NCI-H2171 treated with DMSO at 0.1 percent for 48 hours (cell line): ENCODE data around the gene ADI1.

Source experiments
- DNase-seq: peaks from one replicate; lab custom pipeline; 2025; lab: John Stamatoyannopoulos, UW

The ADI1 gene, protein sequence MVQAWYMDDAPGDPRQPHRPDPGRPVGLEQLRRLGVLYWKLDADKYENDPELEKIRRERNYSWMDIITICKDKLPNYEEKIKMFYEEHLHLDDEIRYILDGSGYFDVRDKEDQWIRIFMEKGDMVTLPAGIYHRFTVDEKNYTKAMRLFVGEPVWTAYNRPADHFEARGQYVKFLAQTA

DNA sequence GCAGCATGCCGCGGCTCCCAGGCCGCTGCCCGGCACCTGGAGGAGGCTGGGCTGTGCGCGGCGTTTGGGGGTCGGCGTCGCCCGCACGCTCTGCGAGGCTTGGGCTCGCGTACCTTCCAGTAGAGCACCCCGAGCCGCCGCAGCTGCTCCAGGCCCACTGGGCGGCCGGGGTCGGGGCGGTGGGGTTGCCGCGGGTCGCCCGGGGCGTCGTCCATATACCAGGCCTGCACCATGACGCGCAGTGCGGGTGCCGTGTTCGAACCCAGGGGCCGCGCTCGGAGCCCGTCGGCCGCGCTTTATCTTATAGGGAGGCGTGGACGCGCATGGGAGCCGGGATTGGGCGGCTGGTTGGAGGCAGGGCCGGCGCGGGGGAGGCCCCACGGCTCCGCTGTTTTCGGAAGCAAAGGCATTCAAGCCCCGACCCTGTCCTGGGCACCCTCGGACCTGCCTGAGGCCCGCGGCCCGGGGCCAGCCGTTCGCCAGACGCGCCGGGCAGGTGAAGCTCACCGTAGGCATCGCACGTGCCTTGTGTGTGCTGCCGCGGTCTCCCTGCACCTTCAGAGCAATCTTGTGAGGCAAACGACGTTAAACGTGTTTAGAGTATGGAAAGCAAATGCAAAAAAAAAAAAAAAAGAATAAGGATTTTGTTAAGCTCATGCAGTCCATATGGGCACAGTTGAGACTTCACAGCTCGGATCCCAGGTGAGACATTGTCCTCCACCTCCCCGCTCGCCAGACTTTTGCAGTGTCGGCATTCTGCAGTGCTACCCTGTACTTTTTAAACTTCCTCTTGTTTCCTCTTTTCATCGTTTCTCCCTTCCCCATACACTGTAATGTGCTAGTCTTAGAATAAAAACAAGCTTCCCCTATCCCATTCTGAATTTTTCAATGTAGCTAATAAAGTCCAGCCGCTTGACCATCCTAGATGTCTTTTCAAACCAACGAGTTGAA lies at the start of gene ADI1:
Gene ADI1 (minus strand): TSS at position 277 of the 951 bp plus-strand sequence. CDS start 44 bp downstream, at position 233.
- peak; percentile 90 for DNase-seq

DNA sequence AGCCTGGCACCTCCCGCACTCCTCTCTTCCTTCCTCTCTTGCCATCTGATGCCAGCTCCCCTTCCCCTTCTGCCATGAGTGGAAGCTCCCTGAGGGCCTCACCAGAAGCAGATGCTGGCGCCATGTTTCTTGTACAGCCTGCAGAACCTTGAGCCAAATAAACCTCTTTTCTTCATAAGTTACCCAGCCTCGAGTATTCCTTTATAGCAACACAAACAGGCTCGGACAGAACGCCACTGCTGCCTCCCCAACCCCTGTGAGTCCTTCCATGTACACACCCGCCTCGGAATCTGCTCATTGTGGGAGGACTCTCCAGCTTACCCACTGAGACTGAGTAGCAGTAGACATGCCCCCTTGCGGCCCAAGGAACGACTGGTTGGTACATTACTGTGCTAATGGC lies 47.5 kb upstream of the ADI1 start:
- DNase-seq: no peak

DNA sequence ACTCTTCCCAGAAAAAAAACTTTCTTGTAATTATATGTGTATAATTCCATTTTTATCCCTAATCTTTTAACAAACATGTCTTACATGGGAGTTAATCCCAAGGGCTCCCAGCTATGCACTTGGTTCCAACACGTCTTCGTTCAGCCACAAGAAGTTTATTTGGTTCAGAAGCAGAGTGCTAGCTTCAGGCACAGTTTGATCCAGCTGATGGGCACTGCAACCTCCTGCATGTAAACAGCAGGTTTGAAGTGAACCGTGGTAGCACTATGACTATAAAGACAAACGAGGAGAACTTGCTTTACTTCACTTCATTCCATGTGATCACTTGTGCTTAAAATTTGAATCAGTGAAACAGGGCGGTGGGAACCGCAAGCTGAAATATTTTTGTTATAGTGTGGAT lies 45.8 kb upstream of the ADI1 start:
- DNase-seq: no peak

DNA sequence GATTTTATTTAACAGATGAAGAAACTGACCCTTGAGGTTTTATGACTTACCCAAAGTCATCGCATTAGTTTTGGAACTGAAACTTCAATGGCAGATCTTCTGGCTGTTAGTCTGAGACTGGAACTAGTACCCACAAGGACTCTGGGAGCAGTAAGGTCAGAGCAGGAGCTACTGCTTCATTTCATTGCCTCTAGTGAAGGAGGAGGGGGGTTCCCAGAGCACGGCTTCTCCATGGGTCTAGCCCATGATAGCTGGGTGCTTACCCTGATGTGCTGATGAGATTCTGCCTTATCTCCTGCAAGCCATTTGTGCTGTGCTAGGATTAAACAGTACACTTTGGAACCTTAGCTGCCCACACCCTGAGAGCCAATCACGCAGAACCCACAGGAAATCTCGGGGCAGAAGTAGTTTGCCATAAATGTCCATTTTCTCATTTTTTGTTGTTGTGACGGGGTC lies 44.2 kb upstream of the ADI1 start:
- no peak for DNase-seq

DNA sequence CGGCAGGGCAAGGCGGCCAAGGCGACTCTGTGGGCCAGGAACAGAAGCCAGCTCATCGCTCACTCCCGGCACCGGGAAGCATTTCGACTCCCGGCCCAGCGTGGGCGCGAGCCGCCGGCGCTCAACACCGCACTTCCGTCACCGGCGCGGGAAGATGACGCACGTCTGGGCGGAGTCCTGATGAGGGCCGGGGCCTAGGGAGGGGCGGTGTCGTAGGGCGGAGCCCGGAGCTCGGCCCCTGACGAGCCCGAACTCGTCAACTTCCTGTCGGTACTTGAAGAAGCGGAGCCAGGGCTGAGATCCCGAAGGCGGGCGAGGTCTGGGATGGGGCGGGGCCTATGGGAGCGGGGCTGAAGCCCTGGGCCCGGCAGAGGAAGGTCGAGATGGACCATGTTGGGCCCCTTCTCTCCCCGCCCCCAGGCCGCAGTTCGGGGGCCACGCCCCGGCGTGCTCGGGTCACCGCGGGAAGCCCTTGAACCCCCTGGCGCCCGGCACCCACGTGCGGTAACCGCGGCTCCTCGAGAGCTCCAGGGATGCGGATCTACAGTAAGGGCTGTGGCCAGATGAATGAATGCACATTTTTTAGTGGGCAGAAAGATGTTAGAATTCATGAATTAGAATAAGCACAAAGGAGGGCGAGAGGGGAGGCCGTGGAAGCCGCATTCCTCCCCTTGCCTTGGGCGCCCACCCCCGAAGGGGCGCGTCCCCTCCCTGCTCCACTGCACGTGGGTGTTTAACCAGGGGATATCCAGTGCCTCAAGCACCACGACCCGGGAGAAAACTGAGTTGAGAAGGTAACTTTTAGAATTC lies 39.1 kb upstream of the ADI1 start, which contains the start of gene RNASEH1:
Gene RNASEH1 (minus strand): TSS at position 129 of the 810 bp plus-strand sequence. CDS start 73 bp downstream, at position 56.
- DNase-seq: peak; percentile 99

DNA sequence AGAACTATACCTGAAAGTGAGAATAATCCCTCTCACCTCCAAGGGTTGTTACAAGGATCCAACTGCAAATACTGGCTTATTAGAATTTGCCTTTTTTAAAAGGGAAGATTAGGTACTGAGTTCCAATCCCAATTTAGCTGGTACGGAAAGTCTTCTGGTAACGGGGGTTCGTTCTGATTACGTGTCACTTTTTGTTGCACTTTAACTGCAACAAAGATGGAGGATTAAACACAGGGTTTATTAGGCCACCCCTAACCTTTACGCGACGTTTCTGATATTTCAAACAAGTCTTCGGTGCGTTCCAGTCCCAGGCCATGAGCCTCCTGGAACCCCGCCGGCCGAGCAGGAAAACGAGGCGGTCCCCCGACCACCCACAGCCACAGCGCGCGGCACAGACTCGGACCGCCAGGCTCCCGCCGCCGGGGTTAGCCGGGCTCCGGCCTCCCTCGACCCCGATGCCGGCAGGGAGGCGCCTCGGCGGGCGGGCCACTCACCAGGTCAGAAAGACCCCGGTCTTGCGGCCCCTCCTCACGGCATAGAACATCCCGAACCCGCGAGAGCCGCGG lies 38.4 kb upstream of the ADI1 start:
- DNase-seq: peak; percentile 49

DNA sequence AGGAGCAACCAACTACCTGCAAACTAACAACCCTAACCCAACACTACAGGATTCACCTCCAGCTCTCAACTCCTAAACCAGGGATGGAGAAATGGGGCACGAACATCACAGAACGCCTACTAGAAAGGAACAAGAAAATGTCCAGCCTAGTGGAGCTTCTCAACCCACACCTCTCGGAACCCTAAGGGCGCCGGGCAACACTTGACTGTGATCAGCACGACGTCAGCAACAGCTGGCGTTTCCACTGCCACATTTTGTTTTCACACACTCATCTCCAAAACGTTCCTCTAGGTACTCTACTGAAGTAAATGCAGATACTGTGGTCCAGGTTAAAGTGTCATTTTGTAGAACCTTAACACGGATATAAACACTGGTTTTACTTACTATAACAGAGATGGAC lies 34.6 kb upstream of the ADI1 start:
- no peak for DNase-seq

DNA sequence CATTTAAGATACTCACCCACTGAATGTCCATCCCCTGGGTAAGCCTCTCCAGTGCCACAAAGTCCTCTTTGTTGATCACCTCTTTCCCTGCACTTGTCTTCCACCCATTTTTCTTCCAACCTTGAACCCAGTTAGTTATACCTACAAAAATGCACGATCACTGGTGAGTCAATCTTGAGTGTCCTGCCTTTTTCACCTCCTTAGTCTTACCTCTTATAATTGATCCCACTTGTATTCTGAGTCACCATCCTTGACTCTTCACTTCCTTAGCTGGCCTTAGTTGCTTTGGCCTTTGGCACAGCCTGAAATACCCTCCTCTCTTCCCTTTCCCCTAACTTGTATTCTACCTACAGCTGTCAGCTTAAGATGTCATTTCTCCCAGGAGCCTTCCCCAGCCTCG lies 28.6 kb upstream of the ADI1 start:
- DNase-seq: no peak

DNA sequence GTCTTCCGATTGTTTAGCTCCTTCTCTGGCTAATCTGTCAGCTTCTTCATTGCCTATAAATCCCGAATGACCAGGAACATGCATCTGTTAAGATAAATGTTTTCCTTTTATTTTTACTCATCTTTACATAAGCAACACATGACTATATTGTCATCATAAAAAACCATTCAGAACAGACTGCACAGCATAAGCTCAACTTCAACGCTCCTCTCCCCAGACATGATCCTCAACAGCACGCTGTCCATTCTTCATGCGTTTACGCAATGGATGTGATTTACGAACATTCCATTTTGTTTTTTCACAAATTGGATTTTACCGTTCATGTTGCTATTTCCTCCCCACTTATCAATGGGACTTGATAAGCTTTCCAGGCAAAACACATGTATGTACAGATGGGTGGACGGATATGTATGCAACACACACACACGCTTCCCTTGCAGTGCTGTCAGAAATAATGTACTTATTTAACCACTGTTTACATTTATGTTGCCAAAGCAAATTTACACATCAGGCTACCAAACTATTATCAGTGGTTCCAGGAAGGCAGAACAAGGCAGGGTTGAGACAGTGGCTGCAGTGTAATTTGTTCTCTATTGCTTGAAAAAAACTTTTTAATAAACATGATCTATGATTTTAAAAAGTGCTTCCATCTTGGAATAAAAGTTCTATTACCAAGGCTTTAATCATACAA lies 26.6 kb upstream of the ADI1 start:
- no peak for DNase-seq

DNA sequence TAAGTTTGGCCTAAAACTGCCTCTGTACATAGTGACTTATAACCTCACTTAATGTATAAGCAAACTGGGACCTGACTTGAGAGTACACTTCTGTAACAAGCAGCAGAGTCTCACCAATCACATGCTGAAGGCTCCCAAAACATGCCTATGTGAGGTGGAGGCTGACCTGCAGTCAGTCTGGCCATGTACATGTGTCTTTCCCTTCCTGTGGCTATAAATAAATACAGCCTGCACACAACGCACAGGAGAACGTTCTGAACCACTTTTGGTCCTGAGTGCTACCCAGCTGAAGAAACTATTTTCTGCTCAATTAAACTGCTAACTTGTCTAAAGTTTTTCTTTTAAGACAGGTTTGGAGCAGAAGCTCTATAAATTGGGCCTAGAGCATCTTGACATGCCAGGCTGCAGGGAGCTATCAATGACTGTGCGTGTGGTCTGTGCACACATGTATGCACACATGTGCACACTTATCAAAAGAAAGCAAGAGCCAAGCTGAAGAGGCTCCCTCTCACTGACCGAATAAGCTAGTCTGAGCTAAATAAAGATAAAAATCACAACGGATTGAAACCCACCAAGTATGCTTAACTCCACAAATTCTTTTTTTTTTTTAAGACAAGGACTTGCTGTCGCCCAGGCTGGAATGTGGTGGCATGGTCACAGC lies 23.8 kb upstream of the ADI1 start:
- no peak for DNase-seq

DNA sequence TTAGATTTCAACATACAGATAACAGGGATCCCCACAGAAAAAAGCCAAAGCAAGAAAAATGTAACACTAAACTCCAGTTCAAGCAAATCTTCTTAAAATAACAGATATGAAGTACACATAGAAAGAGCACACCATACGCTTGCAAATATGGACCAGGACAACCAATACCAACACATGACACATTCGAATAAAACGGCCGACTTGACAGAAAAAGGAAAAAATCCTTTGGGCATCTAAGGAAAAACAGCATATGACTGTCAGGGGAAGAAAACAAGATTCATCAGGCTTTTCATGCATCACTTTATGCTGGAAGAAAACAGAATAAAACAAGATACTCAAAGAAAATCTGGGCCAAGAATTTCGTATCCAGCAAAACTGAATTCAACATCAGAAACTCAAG lies 22.8 kb upstream of the ADI1 start:
- no peak for DNase-seq

DNA sequence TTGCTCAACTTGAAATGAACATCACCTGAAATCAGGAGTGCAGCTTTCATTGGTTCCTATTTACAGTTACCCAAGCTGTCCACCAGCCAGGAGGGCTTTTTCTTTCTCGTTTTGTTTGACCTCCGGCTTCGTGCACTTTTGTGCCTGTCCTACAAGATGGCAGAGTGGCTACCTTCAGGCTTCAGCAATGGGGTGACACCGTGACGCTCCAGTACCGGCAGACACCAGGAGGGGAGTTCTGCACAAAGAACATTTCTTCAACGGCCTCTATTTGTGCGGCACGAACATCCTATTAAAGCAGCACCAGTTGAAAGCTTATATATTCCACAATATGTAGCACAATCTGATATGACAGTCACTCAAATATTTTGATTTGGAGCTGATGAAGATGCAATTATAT lies 20.5 kb upstream of the ADI1 start:
- no peak for DNase-seq

DNA sequence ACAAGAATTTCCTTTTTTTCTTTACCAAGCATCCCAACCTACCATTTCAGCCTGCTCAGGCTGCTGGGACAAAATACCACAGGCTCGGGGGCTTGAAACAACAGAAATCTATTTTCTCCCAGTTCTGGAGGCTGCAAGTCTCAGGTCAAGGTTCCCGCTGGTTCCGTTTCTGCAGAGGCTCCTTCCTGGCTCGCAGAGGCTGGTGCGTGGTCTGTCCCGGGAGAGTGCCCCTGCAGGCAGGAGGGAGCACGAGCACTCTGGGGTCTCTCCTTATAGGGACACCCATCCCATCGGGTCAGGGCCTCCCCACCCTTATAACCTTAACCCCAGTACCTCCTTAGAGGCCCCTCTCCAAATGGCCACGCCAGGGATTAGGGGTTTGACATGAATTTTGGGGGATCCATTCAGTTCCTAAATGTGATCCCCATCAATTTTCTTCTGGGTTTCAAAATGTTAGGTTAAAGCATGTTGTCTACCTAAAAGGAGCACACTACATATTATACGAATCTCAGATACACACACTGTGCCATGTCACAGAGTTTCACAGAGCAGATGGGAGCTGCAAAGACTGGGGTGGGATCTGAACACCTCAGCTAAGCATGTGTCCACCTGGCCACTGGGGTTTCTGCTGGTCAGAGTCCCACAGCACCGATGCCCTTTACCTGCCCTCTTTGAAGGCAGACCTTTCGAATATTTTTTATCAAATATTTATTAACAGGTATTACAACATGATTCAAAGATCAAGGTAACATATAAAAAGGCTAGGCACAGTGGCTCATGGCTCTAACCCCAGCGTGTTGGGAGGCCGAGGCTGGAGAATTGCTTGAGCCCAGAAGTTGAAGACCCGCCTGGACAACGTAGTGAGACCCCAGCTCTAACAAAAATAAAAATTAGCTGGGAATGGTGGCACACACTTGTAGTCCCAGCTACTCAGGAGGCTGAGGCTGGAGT lies 17.6 kb upstream of the ADI1 start:
- no peak for DNase-seq

DNA sequence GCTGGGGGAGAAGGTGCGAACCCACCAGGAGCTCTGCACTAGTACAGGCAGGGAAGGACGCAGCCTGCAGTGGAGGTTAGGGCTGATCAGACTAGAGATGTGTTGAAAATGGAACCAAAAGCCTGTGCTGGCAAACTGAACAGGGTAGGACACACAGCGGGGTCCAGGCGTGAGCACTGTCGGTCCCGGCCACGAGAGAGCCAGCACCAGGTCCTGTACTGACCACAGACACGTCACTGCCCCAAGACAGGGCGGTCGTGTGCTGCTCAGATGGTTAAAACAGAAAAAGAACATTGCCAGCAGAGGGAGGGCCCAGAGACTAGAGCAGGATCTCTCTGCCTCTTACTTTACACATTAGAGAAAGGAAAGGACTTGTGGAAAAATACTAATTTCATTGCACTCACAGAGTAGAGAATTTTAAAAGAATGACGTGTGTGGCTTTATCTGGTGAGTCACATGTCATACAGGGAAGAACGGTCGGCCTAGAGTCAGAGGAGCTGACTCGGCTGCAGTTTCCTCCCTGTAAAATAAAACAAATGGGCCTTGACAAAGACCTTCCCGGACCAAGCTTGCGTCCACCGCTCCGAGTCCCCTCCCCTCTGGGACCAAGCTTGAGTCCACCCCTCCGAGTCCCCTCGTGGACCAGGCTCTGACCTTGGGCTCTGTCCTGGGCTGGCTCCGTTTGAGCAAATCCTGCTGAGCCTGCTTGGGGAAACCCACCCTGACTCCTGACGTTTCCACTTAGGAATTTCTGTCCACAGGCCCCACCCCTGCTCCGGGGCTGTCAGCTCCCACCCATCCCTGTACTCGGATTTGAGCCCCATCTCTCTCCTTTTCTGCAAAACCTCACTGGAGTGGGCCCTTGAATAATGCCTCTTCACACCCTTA lies 16.7 kb upstream of the ADI1 start:
- no peak for DNase-seq

DNA sequence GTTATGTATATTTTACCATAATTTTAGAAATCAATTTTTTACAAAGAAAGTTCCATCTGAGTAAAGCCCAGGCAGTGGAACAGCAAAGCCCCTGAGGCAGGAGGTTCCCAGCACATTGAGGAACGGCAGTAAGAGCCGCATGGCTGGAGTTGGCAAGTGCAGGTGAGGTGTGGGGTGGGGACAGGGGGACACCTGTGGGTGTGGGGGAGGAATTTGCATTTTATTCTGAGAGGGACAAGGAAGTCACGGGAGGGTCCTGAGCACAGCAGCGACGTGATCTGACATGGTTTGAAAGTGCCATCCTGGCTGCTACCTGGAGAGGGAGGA lies 16.1 kb upstream of the ADI1 start:
- no peak for DNase-seq

DNA sequence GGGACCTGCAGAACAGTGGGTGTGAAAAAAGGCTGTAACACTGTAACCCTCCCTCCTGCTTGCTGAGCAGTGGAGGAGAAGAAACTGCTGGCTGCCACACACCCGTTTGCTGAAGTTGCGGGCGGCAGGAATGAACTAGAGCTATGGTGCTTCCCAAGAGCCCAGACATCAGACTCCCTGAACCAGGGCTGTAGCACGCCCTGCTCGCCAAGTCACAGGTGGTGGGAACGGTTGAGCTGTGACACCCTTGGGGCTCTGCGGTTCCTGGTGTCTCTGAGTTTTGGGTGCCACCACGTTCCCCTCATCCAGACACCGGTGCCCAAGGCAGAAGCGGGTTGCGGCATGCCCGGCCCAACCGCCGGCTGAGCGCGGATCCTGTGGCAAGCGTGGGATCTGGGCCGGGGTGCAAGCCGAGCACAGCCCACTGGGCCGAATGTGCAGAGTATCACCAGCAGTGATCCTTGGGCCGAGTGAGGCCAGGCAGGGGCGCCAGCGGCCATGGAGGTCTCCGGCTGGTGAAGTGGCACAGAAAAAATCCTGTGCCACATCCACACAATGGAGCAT lies 15.0 kb upstream of the ADI1 start:
- no peak for DNase-seq

DNA sequence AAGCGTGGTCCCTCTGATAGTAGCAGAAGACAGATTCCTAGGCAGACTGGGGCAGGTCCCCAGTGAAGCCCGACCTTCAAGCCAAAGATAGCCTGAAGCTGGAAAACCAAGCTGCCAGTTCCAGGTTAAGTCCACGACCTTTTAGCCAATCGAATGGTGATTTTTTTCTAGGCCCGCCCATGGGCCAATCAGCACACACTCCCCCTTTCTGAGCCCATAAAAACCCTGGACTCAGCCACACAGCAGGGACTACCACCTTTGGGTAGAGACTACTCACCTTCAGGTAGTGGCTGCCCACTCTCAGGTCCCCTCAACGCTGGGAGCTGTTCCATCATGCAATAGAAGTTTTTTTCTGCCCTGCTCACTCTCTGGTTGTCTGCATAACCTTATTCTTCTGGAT lies 14.5 kb upstream of the ADI1 start:
- no peak for DNase-seq

DNA sequence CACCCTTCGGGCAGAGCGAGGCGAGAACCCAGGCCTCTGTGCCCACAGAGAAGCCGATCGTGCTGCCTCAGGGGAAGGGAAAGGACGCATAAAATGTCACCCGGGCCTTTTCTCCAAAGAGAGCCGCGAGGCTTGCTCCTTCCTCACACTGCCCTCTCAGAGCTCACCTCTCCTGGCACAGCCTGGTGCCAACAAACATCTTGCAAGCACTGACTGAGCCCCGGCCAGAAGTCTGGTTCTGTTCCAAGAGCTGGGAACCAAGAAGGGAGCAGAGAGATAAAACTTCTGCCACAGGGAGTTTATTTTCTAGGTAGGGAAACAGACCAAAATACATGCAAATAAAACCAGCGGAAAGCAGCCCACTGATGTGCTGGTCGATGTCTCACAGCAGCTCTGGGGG lies 13.6 kb upstream of the ADI1 start:
- no peak for DNase-seq
